Activated T-cell treated with anti-CD3 and anti-CD28 coated beads for 4 hours (primary cell): Measurements from ENCODE around the gene GGTA1.
"Not testable (repeated sequence)": the region's sequence is repeated elsewhere in the genome, so short reads cannot be mapped to it uniquely, and the experiment has no call there.

Experiments used
- DNase-seq: peaks from one replicate; pipeline ENCODE4 v3.0.0-alpha.2; 2020

GGTA1 gene

GRCh38 chr9:121499427-121500164 lies at the start of gene GGTA1:
Gene GGTA1, minus strand, starts transcription at chr9:121499844. Its CDS starts 31,922 bp downstream, at chr9:121467922.
- DNase-seq, result no peak

- DNase-seq, result no peak
Observed at GRCh38 chr9:121548666-121549065, 49.0 kb upstream of the GGTA1 start.

DNA sequence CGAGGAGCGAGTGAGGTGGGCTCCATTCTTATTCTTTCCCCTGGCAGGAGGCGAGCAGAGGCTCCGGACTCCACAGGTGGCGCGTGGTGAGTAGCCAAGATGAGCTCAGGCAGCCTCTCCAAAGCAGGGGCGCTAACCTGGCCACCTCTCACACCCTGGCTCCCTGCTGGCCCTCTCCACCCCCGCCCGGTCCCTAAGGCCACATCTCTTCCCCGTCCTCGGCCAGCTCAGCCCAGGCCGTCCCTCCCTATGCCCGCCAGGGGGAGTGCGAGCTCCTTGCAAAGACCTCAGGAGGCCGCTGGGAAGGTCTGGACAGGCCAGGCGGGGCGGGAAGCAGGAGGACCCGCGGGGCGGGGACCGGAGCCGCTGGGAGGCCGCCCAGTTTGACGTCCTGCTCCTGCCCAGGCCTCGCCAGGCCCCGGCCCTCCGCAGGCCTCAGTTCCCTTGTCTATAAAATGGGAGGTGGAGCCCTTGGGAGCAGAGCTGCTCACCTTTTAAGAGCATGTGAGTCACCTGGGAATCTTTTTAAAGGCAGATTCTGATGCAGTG lies 46.3 kb upstream of the GGTA1 start:
- peak; percentile 48 for DNase-seq

- no peak for DNase-seq
Observed at GRCh38 chr9:121545150-121545874, 45.7 kb upstream of the GGTA1 start.

GRCh38 chr9:121542025-121542424 lies 42.4 kb upstream of the GGTA1 start:
- DNase-seq, result no peak

- no peak for DNase-seq
Observed at GRCh38 chr9:121541256-121541655, 41.6 kb upstream of the GGTA1 start.

- no peak for DNase-seq
Observed at GRCh38 chr9:121538221-121538620, 38.6 kb upstream of the GGTA1 start.

GRCh38 chr9:121537283-121537682 lies 37.6 kb upstream of the GGTA1 start:
- no peak for DNase-seq

DNA sequence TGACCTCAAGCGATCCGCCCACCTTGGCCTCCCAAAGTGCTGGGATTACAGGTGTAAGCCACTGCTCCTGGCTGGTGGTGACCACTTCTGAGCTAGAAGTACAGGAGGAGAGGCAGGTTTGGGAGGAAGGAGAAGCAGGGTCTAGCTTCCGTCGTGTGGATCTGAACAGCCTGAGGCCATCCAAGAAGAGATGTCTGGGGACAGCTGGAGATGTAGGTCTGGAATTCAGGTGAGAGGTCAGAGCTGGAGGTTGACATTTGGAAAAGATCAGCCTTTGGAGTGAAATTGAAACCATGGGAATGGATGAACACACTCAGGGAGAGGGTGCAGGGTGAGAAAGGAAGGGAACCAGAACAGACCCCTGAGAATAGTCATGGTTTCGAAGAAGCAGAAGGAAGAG lies 33.2 kb upstream of the GGTA1 start:
- DNase-seq, result no peak

DNA sequence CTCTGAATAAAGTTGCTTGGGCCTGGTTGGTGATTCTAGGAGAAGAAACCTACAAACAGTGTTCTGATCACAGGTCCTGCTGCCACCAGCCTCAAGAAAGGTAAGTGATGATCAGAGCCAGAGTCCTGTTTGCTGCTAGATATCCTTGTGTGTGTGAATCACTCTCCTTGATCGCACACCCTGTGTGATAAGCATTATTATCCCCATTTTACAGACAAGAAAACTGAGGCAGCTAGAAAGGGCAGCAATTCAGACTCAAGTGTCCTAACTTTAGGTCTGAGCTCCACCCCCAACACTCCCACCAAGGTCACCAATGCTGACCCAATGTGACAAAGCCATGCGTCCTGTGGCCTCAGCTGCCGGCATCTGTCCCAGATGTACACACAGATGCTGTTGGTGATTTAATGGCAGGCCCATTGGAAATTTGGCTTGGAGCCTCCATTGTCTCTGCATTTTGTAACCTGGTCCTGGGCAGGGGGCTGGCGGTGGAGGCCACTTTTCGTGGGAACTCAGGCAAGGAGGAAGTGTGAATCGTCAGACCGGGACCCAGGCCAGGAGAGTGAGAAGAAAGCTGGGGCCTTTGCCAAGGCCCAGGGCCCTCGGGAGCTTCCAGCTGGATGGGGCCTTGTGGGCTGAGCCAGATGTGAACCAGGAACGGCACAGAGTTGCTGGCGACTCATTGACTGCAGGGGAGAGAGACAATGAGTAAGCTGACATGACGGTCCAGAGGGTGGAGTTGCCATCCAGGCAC lies 29.8 kb upstream of the GGTA1 start:
- DNase-seq, result no peak

DNA sequence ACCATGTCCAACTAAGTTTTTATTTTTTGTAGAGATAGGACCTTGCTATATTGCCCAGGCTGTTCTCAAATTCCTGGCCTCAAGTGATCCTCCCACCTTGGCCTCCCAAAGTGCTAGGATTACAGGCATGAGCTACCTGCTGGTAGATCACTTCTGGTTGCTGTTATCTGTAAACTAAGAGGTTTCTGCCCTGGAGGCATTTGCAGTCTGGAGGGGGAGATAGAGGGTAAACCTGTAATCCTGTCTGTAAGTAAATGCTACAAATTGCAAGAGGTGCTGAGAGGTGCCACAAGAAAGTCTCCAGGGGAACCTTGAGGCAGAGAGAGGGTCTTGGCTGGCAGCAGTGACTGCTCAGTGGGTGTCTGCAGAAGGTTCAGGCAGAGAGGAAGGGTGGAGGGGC lies 29.0 kb upstream of the GGTA1 start:
- no peak for DNase-seq

DNA sequence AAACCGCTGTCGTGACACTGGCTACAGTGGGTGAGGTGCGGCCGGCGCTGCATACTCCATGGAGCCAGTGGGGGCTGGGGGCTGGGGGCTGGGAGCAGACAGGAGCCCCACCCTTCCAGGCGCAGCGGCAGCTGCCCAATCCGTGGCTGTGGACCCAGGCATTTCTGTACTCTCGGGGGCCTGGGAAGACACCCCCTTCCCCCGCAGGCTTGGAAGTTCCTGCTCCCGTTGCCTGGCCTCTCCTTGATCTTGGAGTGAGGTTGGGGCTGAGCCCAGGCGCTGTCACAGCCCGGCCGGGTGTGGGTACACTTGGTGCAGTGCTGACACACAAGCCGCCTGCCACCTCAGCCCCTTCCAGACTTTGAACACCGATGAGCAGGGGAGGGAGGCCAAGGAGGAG lies 27.7 kb upstream of the GGTA1 start:
- DNase-seq, result no peak

GRCh38 chr9:121519688-121520087 lies 20.0 kb upstream of the GGTA1 start:
- not testable (repeated sequence) for DNase-seq

DNA sequence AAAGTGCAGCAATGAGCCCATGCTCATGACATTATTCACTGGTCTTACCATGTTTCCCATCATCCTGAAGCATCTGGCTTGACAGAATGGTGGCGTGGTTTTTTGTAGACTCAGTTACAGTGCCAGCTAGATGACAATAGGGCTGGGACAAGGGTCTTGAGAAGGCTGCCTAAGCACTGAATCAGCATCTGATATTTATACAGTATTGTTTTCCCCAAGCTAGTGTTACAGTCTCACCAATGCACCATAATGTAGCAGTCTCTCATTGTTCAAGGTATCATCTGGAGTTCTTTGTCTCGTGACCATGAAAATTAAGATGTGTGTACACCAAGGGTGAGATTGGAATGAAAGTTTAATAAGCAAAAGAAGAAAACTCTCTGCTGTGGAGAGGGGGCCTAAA lies 19.0 kb upstream of the GGTA1 start:
- DNase-seq, result no peak

DNA sequence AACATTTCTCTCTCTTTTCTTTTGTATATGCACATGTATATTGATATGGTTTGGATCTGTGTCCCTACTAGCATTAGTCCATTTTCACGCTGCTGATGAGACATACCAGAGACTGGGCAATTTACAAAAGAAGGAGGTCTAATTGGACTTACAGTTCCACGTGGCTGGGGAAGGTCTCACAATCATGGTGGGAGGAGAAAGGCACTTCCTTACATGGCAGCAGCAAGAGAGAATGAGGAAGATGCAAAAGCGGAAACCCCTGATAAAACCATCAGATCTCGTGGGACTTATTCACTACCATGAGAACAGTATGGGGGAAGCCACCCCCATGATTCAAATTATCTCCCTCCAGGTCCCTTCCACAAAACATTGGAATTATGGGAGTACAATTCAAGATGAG lies 13.5 kb upstream of the GGTA1 start:
- DNase-seq, result not testable (repeated sequence)

DNA sequence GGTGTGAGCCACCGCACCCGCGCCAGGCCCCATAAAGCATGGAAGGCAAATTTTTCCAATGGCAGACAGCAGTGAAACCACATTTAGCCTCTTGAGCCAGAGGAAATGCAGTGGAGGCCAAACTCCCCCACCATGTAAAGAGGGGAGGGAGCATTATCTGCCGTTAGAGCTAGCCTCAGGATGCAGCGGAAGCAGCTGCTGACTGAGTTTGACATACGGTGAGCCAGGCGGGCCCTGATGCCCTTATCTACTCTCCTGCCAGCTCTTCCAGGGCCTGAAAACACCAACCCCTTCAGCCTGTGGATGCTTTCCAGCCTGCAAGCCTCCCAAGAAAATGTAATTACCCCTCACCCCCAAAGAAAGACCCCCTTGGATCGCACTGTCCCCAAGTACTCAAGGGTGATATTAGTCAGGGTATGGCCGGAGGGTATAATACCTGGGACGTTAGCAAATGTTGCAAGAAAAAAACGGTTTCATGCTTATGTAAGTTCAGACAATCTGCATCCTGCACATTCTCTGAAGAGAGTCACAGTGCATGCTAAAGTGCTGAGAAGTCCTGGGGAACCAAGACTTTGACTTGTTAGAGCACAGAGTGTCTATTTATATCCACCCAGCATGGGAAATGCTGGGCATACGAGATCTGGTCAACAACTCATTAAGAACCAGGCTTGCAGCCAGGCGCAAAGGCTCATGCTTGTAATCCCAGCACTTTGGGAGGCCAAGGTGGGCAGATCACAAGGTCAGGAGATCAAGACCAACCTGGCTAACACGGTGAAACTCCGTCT lies 11.3 kb upstream of the GGTA1 start:
- DNase-seq, result no peak

DNA sequence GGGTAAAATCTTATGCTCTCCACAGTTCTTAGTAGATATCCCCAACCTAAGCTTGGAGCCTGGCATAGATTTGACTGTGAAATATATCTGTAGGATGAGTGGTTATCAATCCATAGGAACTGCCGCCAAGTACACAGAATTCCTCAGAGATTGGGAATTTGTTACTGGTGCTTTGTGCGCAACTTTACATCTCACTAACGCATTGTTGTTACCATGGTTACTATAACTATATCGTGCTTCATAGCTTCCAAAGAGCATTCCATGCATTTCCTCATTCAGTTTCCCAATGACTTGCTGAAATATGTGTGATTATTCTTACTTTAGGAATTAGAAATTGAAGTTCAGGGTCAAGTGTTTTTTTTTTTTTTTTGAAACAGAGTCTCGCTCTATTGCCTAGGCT lies 9.5 kb upstream of the GGTA1 start:
- no peak for DNase-seq

GRCh38 chr9:121508415-121508814 lies 8.8 kb upstream of the GGTA1 start:
- no peak for DNase-seq

DNA sequence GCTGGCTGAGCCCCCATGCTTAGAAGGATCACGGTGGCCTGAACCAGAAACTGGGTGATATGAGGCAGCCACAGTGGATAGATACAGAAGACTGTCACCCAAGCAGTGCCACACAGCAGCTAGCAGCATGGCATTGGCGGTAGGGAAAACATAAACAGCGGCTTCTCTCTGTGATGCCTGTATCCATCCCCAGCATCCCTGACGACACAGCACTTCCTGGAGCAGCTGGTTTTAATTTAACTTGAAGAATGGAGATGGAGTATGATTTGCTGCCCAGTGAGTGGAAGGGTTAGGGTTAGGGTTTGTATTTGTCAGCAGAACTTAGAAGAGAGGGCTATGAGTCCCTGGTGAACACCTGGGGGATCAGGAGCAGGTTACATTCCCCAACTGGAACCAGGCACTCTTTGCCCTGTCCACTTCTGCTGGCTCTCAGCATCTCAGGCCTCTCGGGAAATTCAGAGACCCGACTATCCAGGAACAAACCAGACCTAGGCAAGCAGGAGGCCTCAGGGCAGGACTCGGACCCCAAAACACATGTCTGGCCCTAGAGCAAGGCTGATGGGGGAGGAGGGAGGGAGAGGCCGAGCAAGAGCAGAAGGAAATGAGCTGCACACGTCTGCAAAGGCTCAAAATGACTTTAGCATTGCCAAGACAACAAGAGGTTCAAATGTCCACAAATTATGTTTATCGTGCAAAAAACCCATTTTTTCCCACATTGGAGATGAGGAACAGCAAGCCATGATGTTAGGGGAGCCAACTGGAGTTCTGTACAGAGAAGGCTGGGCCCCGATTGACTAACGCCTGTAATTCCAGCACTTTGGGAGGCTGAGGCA lies 6.5 kb upstream of the GGTA1 start:
- DNase-seq, result no peak

GRCh38 chr9:121503444-121503843 lies 3.8 kb upstream of the GGTA1 start:
- DNase-seq, result no peak

GRCh38 chr9:121500165-121500478 lies 478 bp upstream of the GGTA1 start:
- DNase-seq, result no peak

- DNase-seq, result no peak
Observed at GRCh38 chr9:121499177-121499426, 542 bp downstream of the GGTA1 start.
